ENCODE data around the gene SORCS2.

The SORCS2 gene

GRCh38 chr4:7241597-7242125 is 49.3 kb downstream of the SORCS2 start:
- in situ Hi-C loops (cut with MboI; ENCODE audit: low sequenced_read_pairs), result no loop called here

- in situ Hi-C loops (cut with MboI; ENCODE audit: low sequenced_read_pairs), result no loop called here
Observed at GRCh38 chr4:7242766-7243165, 50.4 kb downstream of the SORCS2 start.

GRCh38 chr4:7243609-7244330 is 51.4 kb downstream of the SORCS2 start:
- in situ Hi-C loops (cut with MboI; ENCODE audit: low sequenced_read_pairs), result no loop called here

GRCh38 chr4:7244331-7244665 is 52.0 kb downstream of the SORCS2 start:
- in situ Hi-C loops (cut with MboI; ENCODE audit: low sequenced_read_pairs), result no loop called here

- in situ Hi-C loops (cut with MboI; ENCODE audit: low sequenced_read_pairs), result no loop called here
Observed at GRCh38 chr4:7244751-7245320, 52.5 kb downstream of the SORCS2 start.

GRCh38 chr4:7247521-7247920 is 55.2 kb downstream of the SORCS2 start:
- in situ Hi-C loops (cut with MboI; ENCODE audit: low sequenced_read_pairs), result no loop called here

- in situ Hi-C loops (cut with MboI; ENCODE audit: low sequenced_read_pairs), result no loop called here
Observed at GRCh38 chr4:7247946-7248345, 55.6 kb downstream of the SORCS2 start.

GRCh38 chr4:7248857-7249256 is 56.5 kb downstream of the SORCS2 start:
- in situ Hi-C loops (cut with MboI; ENCODE audit: low sequenced_read_pairs), result no loop called here

GRCh38 chr4:7251321-7251720 is 59.0 kb downstream of the SORCS2 start:
- in situ Hi-C loops (cut with MboI; ENCODE audit: low sequenced_read_pairs), result no loop called here

GRCh38 chr4:7252051-7252450 is 59.7 kb downstream of the SORCS2 start:
- in situ Hi-C loops (cut with MboI; ENCODE audit: low sequenced_read_pairs), result no loop called here

GRCh38 chr4:7252510-7253340 is 60.4 kb downstream of the SORCS2 start:
- in situ Hi-C loops (cut with MboI; ENCODE audit: low sequenced_read_pairs), result no loop called here

GRCh38 chr4:7253341-7253700 is 61.0 kb downstream of the SORCS2 start:
- in situ Hi-C loops (cut with MboI; ENCODE audit: low sequenced_read_pairs), result no loop called here

GRCh38 chr4:7253837-7254236 is 61.5 kb downstream of the SORCS2 start:
- in situ Hi-C loops (cut with MboI; ENCODE audit: low sequenced_read_pairs), result no loop called here

GRCh38 chr4:7254736-7255487 is 62.6 kb downstream of the SORCS2 start:
- in situ Hi-C loops (cut with MboI; ENCODE audit: low sequenced_read_pairs), result no loop called here

- in situ Hi-C loops (cut with MboI; ENCODE audit: low sequenced_read_pairs), result no loop called here
Observed at GRCh38 chr4:7255488-7255881, 63.1 kb downstream of the SORCS2 start.

- in situ Hi-C loops (cut with MboI; ENCODE audit: low sequenced_read_pairs), result no loop called here
Observed at GRCh38 chr4:7255996-7256395, 63.7 kb downstream of the SORCS2 start.

- in situ Hi-C loops (cut with MboI; ENCODE audit: low sequenced_read_pairs), result no loop called here
Observed at GRCh38 chr4:7256984-7257810, 64.9 kb downstream of the SORCS2 start.

- in situ Hi-C loops (cut with MboI; ENCODE audit: low sequenced_read_pairs), result no loop called here
Observed at GRCh38 chr4:7259039-7259438, 66.7 kb downstream of the SORCS2 start.

- in situ Hi-C loops (cut with MboI; ENCODE audit: low sequenced_read_pairs), result no loop called here
Observed at GRCh38 chr4:7260569-7260968, 68.2 kb downstream of the SORCS2 start.

- in situ Hi-C loops (cut with MboI; ENCODE audit: low sequenced_read_pairs), result no loop called here
Observed at GRCh38 chr4:7261087-7261486, 68.7 kb downstream of the SORCS2 start.
